HG02970 (cell line): ENCODE measurements around the gene ITGAD.

Experiments
- ATAC-seq: cut with Tn5 transposase; IDR thresholded peaks from one replicate; pipeline ENCODE4 v1.9.1; 2021; ENCODE audit warnings: mild to moderate bottlenecking, moderate library complexity, moderate number of reproducible peaks; ENCODE audit not compliant: unreplicated experiment, low FRiP score

ITGAD gene

GRCh38 chr16:31455601-31456314 is 62.6 kb downstream of the ITGAD start:
- ATAC-seq: no peak

- no peak for ATAC-seq
Measured at GRCh38 chr16:31456988-31457360, 63.8 kb downstream of the ITGAD start.

- ATAC-seq: peak; percentile 0
Measured at GRCh38 chr16:31458073-31458843, 65.1 kb downstream of the ITGAD start.

- peak; percentile 73 for ATAC-seq
Measured at GRCh38 chr16:31458844-31459686, 65.9 kb downstream of the ITGAD start, which contains the start of gene ARMC5. Gene ARMC5, plus strand, starts transcription at chr16:31459501. Its CDS starts 24 bp downstream, at chr16:31459525.

GRCh38 chr16:31459687-31460581 is 66.8 kb downstream of the ITGAD start:
- ATAC-seq: peak; percentile 82

GRCh38 chr16:31460582-31461002 is 67.5 kb downstream of the ITGAD start:
- ATAC-seq: no peak

GRCh38 chr16:31461201-31461920 is 68.2 kb downstream of the ITGAD start:
- ATAC-seq: no peak

GRCh38 chr16:31461921-31462804 is 69.0 kb downstream of the ITGAD start:
- ATAC-seq: no peak

- ATAC-seq: no peak
Measured at GRCh38 chr16:31464348-31464769, 71.2 kb downstream of the ITGAD start.

GRCh38 chr16:31464781-31465260 is 71.7 kb downstream of the ITGAD start:
- ATAC-seq: no peak

- ATAC-seq: no peak
Measured at GRCh38 chr16:31465788-31466370, 72.7 kb downstream of the ITGAD start.

- ATAC-seq: no peak
Measured at GRCh38 chr16:31466381-31466841, 73.3 kb downstream of the ITGAD start.

- ATAC-seq: no peak
Measured at GRCh38 chr16:31467151-31467773, 74.1 kb downstream of the ITGAD start.

GRCh38 chr16:31467858-31468257 is 74.7 kb downstream of the ITGAD start:
- no peak for ATAC-seq

GRCh38 chr16:31470615-31471014 is 77.5 kb downstream of the ITGAD start:
- no peak for ATAC-seq

GRCh38 chr16:31471241-31471874 is 78.2 kb downstream of the ITGAD start:
- no peak for ATAC-seq
